ENCODE data around the gene PPARD.

The PPARD gene

GRCh38 chr6:35415065-35415891, 72.9 kb downstream of the PPARD start:
- no peak for DNase-seq (ENCODE audit: insufficient read length, low spot score)
- no peak for FAIRE-seq
- TF ChIP-seq SPI1 (IDR thresholded peaks at IDR 0.05; ENCODE audit: low read depth, low read length) = no peak
- TF ChIP-seq TAF1 (IDR thresholded peaks at IDR 0.05; ENCODE audit: low read depth, low read length) = no peak
- no peak for TF ChIP-seq POLR2A (IDR thresholded peaks at IDR 0.05; ENCODE audit: low read depth, low read length)
- no peak for TF ChIP-seq POLR2AphosphoS5 (IDR thresholded peaks at IDR 0.05; ENCODE audit: low read depth, low read length)
- no peak for TF ChIP-seq PAX5 (IDR thresholded peaks at IDR 0.05; ENCODE audit: insufficient read depth, low read length, severe bottlenecking)
- no peak for TF ChIP-seq POU2F2 (IDR thresholded peaks at IDR 0.05; ENCODE audit: low read depth, low read length)

DNA sequence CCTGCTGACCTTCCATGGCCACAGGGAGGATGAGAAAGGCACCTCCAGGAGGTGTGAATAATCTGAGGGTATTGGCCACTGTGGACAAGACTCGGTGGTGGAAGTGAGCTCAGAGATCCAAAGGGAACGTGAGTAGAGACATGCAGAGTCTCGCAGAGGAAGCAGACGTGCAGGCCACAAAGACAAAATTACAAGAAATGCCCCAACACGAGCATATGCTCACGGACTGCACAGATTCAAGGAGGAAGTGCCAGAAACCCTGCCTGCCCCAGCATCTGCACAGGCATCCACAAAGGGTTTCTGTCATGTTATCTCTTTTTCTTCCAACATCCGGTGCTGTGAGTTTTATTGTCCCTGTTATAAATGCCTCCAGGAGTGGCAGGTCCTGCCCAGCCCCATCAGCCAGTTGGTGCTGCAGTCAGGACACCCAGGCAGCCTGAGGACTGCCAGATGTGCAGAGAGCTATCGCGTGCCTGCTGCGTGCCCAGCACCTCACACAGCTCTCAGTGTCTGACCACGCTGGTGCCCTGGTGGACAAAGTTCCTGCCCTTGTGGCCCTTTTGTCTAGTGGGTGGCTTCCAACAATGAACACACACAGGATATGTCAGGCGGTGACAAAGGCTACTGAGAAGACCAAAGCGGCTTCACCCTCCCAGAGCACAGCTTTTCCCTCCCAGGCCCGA, 75.8 kb downstream of the PPARD start:
- FAIRE-seq = no peak
- TF ChIP-seq TAF1 (IDR thresholded peaks at IDR 0.05; ENCODE audit: low read depth, low read length) = no peak
- no peak for TF ChIP-seq POLR2AphosphoS5 (IDR thresholded peaks at IDR 0.05; ENCODE audit: low read depth, low read length)
- no peak for TF ChIP-seq PAX5 (IDR thresholded peaks at IDR 0.05; ENCODE audit: insufficient read depth, low read length, severe bottlenecking)
- no peak for TF ChIP-seq POLR2A (IDR thresholded peaks at IDR 0.05; ENCODE audit: low read depth, low read length)
- TF ChIP-seq SPI1 (IDR thresholded peaks at IDR 0.05; ENCODE audit: low read depth, low read length) = no peak
- no peak for TF ChIP-seq POU2F2 (IDR thresholded peaks at IDR 0.05; ENCODE audit: low read depth, low read length)
- no peak for DNase-seq (ENCODE audit: insufficient read length, low spot score)

GRCh38 chr6:35419417-35419816, 77.1 kb downstream of the PPARD start:
- TF ChIP-seq SPI1 (IDR thresholded peaks at IDR 0.05; ENCODE audit: low read depth, low read length) (no peak), POLR2AphosphoS5 (IDR thresholded peaks at IDR 0.05; ENCODE audit: low read depth, low read length) (no peak), PAX5 (IDR thresholded peaks at IDR 0.05; ENCODE audit: insufficient read depth, low read length, severe bottlenecking) (no peak), POU2F2 (IDR thresholded peaks at IDR 0.05; ENCODE audit: low read depth, low read length) (no peak)
- DNase-seq (ENCODE audit: insufficient read length, low spot score) = no peak
- FAIRE-seq = no peak

DNA sequence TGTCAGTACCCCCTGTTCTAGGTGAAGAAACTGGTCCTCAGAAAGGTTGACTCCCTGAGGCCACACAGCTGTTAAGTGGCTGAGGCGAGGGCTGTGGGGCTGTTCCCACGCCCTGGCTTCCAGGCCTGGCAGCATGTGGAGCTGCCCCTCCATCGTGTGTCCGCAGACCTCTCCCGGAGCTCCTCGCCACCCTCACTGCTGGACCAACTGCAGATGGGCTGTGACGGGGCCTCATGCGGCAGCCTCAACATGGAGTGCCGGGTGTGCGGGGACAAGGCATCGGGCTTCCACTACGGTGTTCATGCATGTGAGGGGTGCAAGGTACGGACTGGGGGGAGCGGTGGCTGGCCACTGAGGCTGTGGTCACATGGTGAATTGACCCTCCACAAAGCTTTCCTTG, 77.6 kb downstream of the PPARD start:
- DNase-seq (ENCODE audit: insufficient read length, low spot score) (no peak), FAIRE-seq (no peak)
- no peak for TF ChIP-seq TAF1 (IDR thresholded peaks at IDR 0.05; ENCODE audit: low read depth, low read length)

GRCh38 chr6:35425284-35425683, 82.9 kb downstream of the PPARD start:
- DNase-seq (ENCODE audit: insufficient read length, low spot score) (no peak), FAIRE-seq (no peak)
- TF ChIP-seq PAX5 (IDR thresholded peaks at IDR 0.05; ENCODE audit: insufficient read depth, low read length, severe bottlenecking) (no peak), TAF1 (IDR thresholded peaks at IDR 0.05; ENCODE audit: low read depth, low read length) (no peak), POU2F2 (IDR thresholded peaks at IDR 0.05; ENCODE audit: low read depth, low read length) (no peak), POLR2A (IDR thresholded peaks at IDR 0.05; ENCODE audit: low read depth, low read length) (no peak), POLR2AphosphoS5 (IDR thresholded peaks at IDR 0.05; ENCODE audit: low read depth, low read length) (no peak), SPI1 (IDR thresholded peaks at IDR 0.05; ENCODE audit: low read depth, low read length) (no peak)

DNA sequence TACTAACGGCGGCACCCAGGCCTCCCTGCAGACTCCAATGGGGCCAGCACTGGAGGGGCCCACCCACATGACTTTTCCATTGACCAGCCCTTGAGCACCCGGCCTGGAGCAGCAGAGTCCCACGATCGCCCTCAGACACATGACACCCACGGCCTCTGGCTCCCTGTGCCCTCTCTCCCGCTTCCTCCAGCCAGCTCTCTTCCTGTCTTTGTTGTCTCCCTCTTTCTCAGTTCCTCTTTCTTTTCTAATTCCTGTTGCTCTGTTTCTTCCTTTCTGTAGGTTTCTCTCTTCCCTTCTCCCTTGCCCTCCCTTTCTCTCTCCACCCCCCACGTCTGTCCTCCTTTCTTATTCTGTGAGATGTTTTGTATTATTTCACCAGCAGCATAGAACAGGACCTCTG, 83.7 kb downstream of the PPARD start:
- no peak for FAIRE-seq
- TF ChIP-seq TAF1 (IDR thresholded peaks at IDR 0.05; ENCODE audit: low read depth, low read length) (no peak), SPI1 (IDR thresholded peaks at IDR 0.05; ENCODE audit: low read depth, low read length) (peak; percentile 79)
- no peak for DNase-seq (ENCODE audit: insufficient read length, low spot score)

- no peak for FAIRE-seq
Observed at GRCh38 chr6:35427435-35427834, 85.1 kb downstream of the PPARD start.

GRCh38 chr6:35427851-35428321, 85.5 kb downstream of the PPARD start:
- TF ChIP-seq POLR2A (IDR thresholded peaks at IDR 0.05; ENCODE audit: low read depth, low read length) = no peak
- TF ChIP-seq SPI1 (IDR thresholded peaks at IDR 0.05; ENCODE audit: low read depth, low read length) = no peak
- no peak for TF ChIP-seq POU2F2 (IDR thresholded peaks at IDR 0.05; ENCODE audit: low read depth, low read length)
- TF ChIP-seq PAX5 (IDR thresholded peaks at IDR 0.05; ENCODE audit: insufficient read depth, low read length, severe bottlenecking) = no peak
- TF ChIP-seq TAF1 (IDR thresholded peaks at IDR 0.05; ENCODE audit: low read depth, low read length) = no peak
- TF ChIP-seq POLR2AphosphoS5 (IDR thresholded peaks at IDR 0.05; ENCODE audit: low read depth, low read length) = no peak
- FAIRE-seq (no peak), DNase-seq (ENCODE audit: insufficient read length, low spot score) (no peak)

More at GRCh38 chr6:35427435-35427834, 85.1 kb downstream of the PPARD start:
- no peak for DNase-seq (ENCODE audit: insufficient read length, low spot score)
- no peak for TF ChIP-seq SPI1 (IDR thresholded peaks at IDR 0.05; ENCODE audit: low read depth, low read length)
- no peak for TF ChIP-seq TAF1 (IDR thresholded peaks at IDR 0.05; ENCODE audit: low read depth, low read length)
- TF ChIP-seq PAX5 (IDR thresholded peaks at IDR 0.05; ENCODE audit: insufficient read depth, low read length, severe bottlenecking) = no peak
- no peak for TF ChIP-seq POLR2A (IDR thresholded peaks at IDR 0.05; ENCODE audit: low read depth, low read length)
- TF ChIP-seq POLR2AphosphoS5 (IDR thresholded peaks at IDR 0.05; ENCODE audit: low read depth, low read length) = no peak
- no peak for TF ChIP-seq POU2F2 (IDR thresholded peaks at IDR 0.05; ENCODE audit: low read depth, low read length)

- no peak for FAIRE-seq
- DNase-seq (ENCODE audit: insufficient read length, low spot score) = no peak
- no peak for TF ChIP-seq TAF1 (IDR thresholded peaks at IDR 0.05; ENCODE audit: low read depth, low read length)
- no peak for TF ChIP-seq PAX5 (IDR thresholded peaks at IDR 0.05; ENCODE audit: insufficient read depth, low read length, severe bottlenecking)
- TF ChIP-seq SPI1 (IDR thresholded peaks at IDR 0.05; ENCODE audit: low read depth, low read length) = no peak
- TF ChIP-seq POLR2AphosphoS5 (IDR thresholded peaks at IDR 0.05; ENCODE audit: low read depth, low read length) = no peak
- no peak for TF ChIP-seq POLR2A (IDR thresholded peaks at IDR 0.05; ENCODE audit: low read depth, low read length)
- TF ChIP-seq POU2F2 (IDR thresholded peaks at IDR 0.05; ENCODE audit: low read depth, low read length) = no peak
Observed at GRCh38 chr6:35428421-35429149, 86.2 kb downstream of the PPARD start.
